CD14-positive monocyte (primary cell): ENCODE data around the gene WWOX. TPM values are rescaled to one million over a fixed set of nuclear protein-coding genes. Genes with fewer than 3 reads are reported as not detected.

Source experiments
- DNase-seq, 3 donors: peaks; one replicate each; pipeline ENCODE4 v3.0.0-alpha.2; 2011 to 2022
- H2AFZ ChIP-seq: 2 replicates; pipeline ENCODE4 v1.6.0; 2012; ENCODE audit warnings: mild to moderate bottlenecking, low read depth, low read length, inconsistent platforms; ENCODE audit not compliant: insufficient read depth, poor library complexity, severe bottlenecking
- H3K27ac ChIP-seq, 2 donors: 1 replicate in 1 of 2; 2 replicates in 1 of 2; pipeline ENCODE4 v1.5.1; 2012 to 2013; ENCODE audit warnings: low read length in 2 of 2, control low read depth in 1 of 2, inconsistent platforms in 1 of 2, low read depth in 1 of 2, mild to moderate bottlenecking in 1 of 2
- H3K27me3 ChIP-seq, 2 donors: one replicate each; pipeline versions ENCODE4 v1.6.0 to v1.6.1; 2011 to 2013; ENCODE audit warnings: low read length in 2 of 2; ENCODE audit not compliant: control insufficient read depth in 2 of 2, insufficient read depth in 2 of 2
- H3K36me3 ChIP-seq, 2 donors: replicated peaks in 1 of 2; 1 replicate in 1 of 2; 2 replicates in 1 of 2; pipeline versions ENCODE4 v1.5.1 to v1.6.1; 2012 to 2013; ENCODE audit warnings: low read length in 2 of 2, control low read depth in 1 of 2, inconsistent platforms in 1 of 2, mild to moderate bottlenecking in 1 of 2; ENCODE audit not compliant: insufficient read depth in 2 of 2, control insufficient read depth in 1 of 2
- H3K4me1 ChIP-seq, 2 donors: 1 replicate in 1 of 2; 2 replicates in 1 of 2; pipeline versions ENCODE4 v1.5.1 to v1.6.1; 2012 to 2013; ENCODE audit warnings: low read length in 2 of 2, control low read depth in 1 of 2, inconsistent platforms in 1 of 2, mild to moderate bottlenecking in 1 of 2, moderate library complexity in 1 of 2; ENCODE audit not compliant: insufficient read depth in 2 of 2, control insufficient read depth in 1 of 2
- H3K4me2 ChIP-seq: replicated peaks from 2 replicates; pipeline ENCODE3; 2012; ENCODE audit warnings: low read length, moderate library complexity, mild to moderate bottlenecking; ENCODE audit not compliant: poor library complexity, severe bottlenecking; ENCODE audit errors: extremely low read depth
- H3K4me3 ChIP-seq, 3 experiments: fragments of 200-600 bp in 1 of 3; sonication (generic) in 1 of 3; replicated peaks in 1 of 3; 1 replicate in 2 of 3; 2 replicates in 1 of 3; pipeline ENCODE4 v1.5.1; 2011 to 2013; ENCODE audit warnings: low read length in 3 of 3, mild to moderate bottlenecking in 3 of 3, control low read depth in 2 of 3, low read depth in 2 of 3, inconsistent platforms in 1 of 3, moderate library complexity in 1 of 3
- H3K79me2 ChIP-seq: 2 replicates; pipeline ENCODE4 v1.6.0; 2012; ENCODE audit warnings: mild to moderate bottlenecking, control low read depth, inconsistent platforms, low read length, moderate library complexity; ENCODE audit not compliant: insufficient read depth
- H3K9ac ChIP-seq: 2 replicates; pipeline ENCODE4 v1.6.0; 2017; ENCODE audit warnings: low read length, mild to moderate bottlenecking; ENCODE audit not compliant: insufficient read depth, poor library complexity, severe bottlenecking
- H3K9me3 ChIP-seq, 2 donors: replicated peaks in 1 of 2; 1 replicate in 1 of 2; 2 replicates in 1 of 2; pipeline versions ENCODE4 v1.5.1 to v1.6.1; 2012 to 2013; ENCODE audit warnings: low read length in 2 of 2, control low read depth in 1 of 2; ENCODE audit not compliant: control insufficient read depth in 1 of 2, insufficient read depth in 1 of 2
- H4K20me1 ChIP-seq: 2 replicates; pipeline ENCODE4 v1.6.0; 2012; ENCODE audit warnings: mild to moderate bottlenecking, low read length, control low read depth, moderate library complexity; ENCODE audit not compliant: insufficient read depth
- H3K27ac Mint-ChIP-seq, 7 donors: one replicate each; pipeline ENCODE4 v1.8.0; 2020; ENCODE audit warnings: mild to moderate bottlenecking in 7 of 7, mixed read lengths in 7 of 7, moderate library complexity in 6 of 7, inconsistent platforms in 2 of 7
- H3K27me3 Mint-ChIP-seq, 3 donors: one replicate each; pipeline ENCODE4 v1.8.0; 2021 to 2022; ENCODE audit warnings: low read depth in 3 of 3, mild to moderate bottlenecking in 3 of 3, mixed read lengths in 3 of 3, moderate library complexity in 3 of 3, inconsistent platforms in 1 of 3
- H3K36me3 Mint-ChIP-seq, 2 donors: one replicate each; pipeline ENCODE4 v1.8.0; 2020; ENCODE audit warnings: mixed read lengths in 2 of 2, inconsistent platforms in 1 of 2, mild to moderate bottlenecking in 1 of 2
- H3K4me1 Mint-ChIP-seq: one replicate; pipeline ENCODE4 v1.8.0; 2020; ENCODE audit warnings: mild to moderate bottlenecking, mixed read lengths
- H3K4me3 Mint-ChIP-seq, 2 donors: one replicate each; pipeline ENCODE4 v1.8.0; 2020; ENCODE audit warnings: mild to moderate bottlenecking in 2 of 2, mixed read lengths in 2 of 2, moderate library complexity in 1 of 2
- H3K9me3 Mint-ChIP-seq, 7 donors: one replicate each; pipeline ENCODE4 v1.8.0; 2020 to 2022; ENCODE audit warnings: mixed read lengths in 7 of 7, mild to moderate bottlenecking in 6 of 7, moderate library complexity in 6 of 7, inconsistent platforms in 2 of 7
- WGBS: methylation state at CpG from one replicate; pipeline ENCODE4 v1.1.5; 2013; ENCODE audit warnings: missing lambda C conversion rate; ENCODE audit not compliant: insufficient coverage; 5-methylcytosine and 5-hydroxymethylcytosine counted together
- intact Hi-C, 2 donors: fragments of 100-400 bp; cut with micrococcal nuclease; formaldehyde crosslinking; loops; one replicate each; pipeline versions ENCODE4 v1.15.0 to v1.15.1; 2023
- polyA plus RNA-seq, 3 donors: library from polyadenylated mRNA; depleted of rRNA in 1 of 3; unstranded in 2 of 3; stranded (reverse) in 1 of 3; fragments of 300-500 nt in 2 of 3; fragments of >200 nt in 1 of 3; fragmentation: Illumina TruSeq in 2 of 3; gene quantifications; 1 replicate in 2 of 3; 2 replicates in 1 of 3; pipeline ENCODE4 v1.2.3, GENCODE V29; 2012 to 2021
- TF ChIP-seq, protein P1 (sequence below): fragments of 200-600 bp; IDR thresholded peaks from one replicate; pipeline ENCODE4 v1.8.0; 2022; ENCODE audit warnings: antibody characterized with exemption, mild to moderate bottlenecking

WWOX gene
- polyA plus RNA-seq, 3 donors = 4.0 to 7.0 (median 6.3) TPM

DNA sequence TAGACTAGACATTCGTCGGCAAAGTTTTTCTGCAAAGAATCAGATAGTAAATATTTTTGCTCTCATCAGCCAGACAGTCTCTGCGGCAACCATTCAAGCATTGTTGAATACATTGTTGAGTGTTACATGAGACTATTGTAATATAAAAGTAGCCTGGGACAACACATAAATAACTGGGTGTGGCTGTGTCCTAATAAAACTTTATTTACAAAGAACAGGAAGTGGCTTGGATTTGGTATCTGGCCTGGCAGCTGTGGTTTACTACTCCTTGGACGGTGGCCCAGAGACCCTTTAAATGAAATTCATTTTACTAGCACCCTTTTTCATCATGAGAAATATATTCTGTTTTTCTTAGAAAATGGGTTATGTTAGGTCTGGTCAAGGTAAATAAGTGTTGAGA is 297.2 kb downstream of the WWOX start:
- no peak for DNase-seq
- Mint-ChIP-seq H3K36me3 (peaks cover 0 to 4% of the 10 kb centered on the region in 2 donors), H3K27me3 (peaks cover 0 to 2% (median 0%) of the 10 kb centered on the region in 3 donors), H3K9me3 (peaks cover 4 to 23% (median 8%) of the 10 kb centered on the region in 7 donors), H3K27ac (no peak overlapping the region), H3K4me3 (no peak overlapping the region), H3K4me1 (no peaks in the 10 kb centered on the region)
- Histone ChIP-seq H3K27me3 (no peaks in the 10 kb centered on the region), H4K20me1 (no peaks in the 10 kb centered on the region), H3K4me1 (no peaks in the 10 kb centered on the region), H3K36me3 (no peaks in the 10 kb centered on the region), H2AFZ (no peak overlapping the region), H3K4me3 (no peak overlapping the region), H3K9ac (no peak overlapping the region), H3K79me2 (no peaks in the 10 kb centered on the region), H3K4me2 (no peak overlapping the region), H3K27ac (no peak overlapping the region), H3K9me3 (peaks cover 0 to 13% of the 10 kb centered on the region in 2 donors)
- intact Hi-C loops = no loop called here
- TF ChIP-seq, protein P1, sequence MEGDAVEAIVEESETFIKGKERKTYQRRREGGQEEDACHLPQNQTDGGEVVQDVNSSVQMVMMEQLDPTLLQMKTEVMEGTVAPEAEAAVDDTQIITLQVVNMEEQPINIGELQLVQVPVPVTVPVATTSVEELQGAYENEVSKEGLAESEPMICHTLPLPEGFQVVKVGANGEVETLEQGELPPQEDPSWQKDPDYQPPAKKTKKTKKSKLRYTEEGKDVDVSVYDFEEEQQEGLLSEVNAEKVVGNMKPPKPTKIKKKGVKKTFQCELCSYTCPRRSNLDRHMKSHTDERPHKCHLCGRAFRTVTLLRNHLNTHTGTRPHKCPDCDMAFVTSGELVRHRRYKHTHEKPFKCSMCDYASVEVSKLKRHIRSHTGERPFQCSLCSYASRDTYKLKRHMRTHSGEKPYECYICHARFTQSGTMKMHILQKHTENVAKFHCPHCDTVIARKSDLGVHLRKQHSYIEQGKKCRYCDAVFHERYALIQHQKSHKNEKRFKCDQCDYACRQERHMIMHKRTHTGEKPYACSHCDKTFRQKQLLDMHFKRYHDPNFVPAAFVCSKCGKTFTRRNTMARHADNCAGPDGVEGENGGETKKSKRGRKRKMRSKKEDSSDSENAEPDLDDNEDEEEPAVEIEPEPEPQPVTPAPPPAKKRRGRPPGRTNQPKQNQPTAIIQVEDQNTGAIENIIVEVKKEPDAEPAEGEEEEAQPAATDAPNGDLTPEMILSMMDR = no peak
- 80% methylated on average over 1 of the region's 4 CpGs for WGBS

DNA sequence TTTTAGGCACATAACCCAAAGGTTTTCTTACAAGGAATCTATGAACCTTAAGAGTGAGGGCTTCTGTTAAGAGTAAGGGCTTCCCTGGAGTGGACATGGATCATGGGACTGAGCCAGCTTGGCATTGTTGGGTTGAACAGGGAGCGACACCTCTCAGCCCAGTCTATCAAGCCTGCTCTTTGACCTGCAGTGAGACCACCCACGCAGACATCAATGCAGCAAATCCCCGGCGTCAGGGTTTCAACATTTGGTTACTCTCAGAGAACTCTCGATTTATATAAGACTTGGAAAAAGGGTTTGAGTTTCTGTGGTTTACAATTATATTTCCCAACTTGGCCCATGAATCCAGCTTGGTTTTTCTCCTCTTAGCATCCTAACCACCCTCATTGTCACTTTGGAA is 299.9 kb downstream of the WWOX start:
- H3K9me3 ChIP-seq = no peaks in the 10 kb centered on the region
- no peak overlapping the region for H3K4me2 ChIP-seq
- H3K79me2 ChIP-seq = no peaks in the 10 kb centered on the region
- Mint-ChIP-seq H3K36me3 (no peaks in the 10 kb centered on the region), H3K4me3 (no peak overlapping the region), H3K27me3 (peaks cover 0 to 2% (median 0%) of the 10 kb centered on the region in 3 donors), H3K4me1 (no peaks in the 10 kb centered on the region), H3K27ac (no peak overlapping the region), H3K9me3 (peaks cover 0 to 14% (median 4%) of the 10 kb centered on the region in 7 donors)
- no peak overlapping the region for H2AFZ ChIP-seq
- no peaks in the 10 kb centered on the region for H3K4me1 ChIP-seq
- no peaks in the 10 kb centered on the region for H3K27me3 ChIP-seq
- DNase-seq = no peak
- H3K4me3 ChIP-seq = no peak overlapping the region
- H3K36me3 ChIP-seq = no peaks in the 10 kb centered on the region
- intact Hi-C loops = no loop called here
- no peak overlapping the region for H3K27ac ChIP-seq
- no peak overlapping the region for H3K9ac ChIP-seq
- TF ChIP-seq, protein P1 = no peak
- H4K20me1 ChIP-seq = no peaks in the 10 kb centered on the region
- no CpG with 5 or more reads among the region's 5 CpGs for WGBS
